CD4-positive, CD25-positive, alpha-beta regulatory T cell (primary cell): Measurements from ENCODE around the gene RFX3. TPM values are rescaled to one million over a fixed set of nuclear protein-coding genes. Genes with fewer than 3 reads are reported as not detected.

ENCODE experiments used
- ATAC-seq, 2 donors: fragments of 150-1000 bp; cut with Tn5 transposase; one replicate each; pipeline ENCODE4 v1.10.0; 2021; ENCODE audit warnings: low read depth in 2 of 2, moderate number of reproducible peaks in 2 of 2, moderate library complexity in 1 of 2
- DNase-seq, 3 donors: peaks; one replicate each; pipeline versions ENCODE4 v3.0.0 to v3.0.0-alpha.2; 2012 to 2022; ENCODE audit warnings: mixed read lengths in 1 of 3
- H3K27ac ChIP-seq: one replicate; pipeline ENCODE4 v1.7.0; 2013; ENCODE audit warnings: mild to moderate bottlenecking, low read length; ENCODE audit not compliant: insufficient read depth, poor library complexity, severe bottlenecking
- H3K27me3 ChIP-seq: one replicate; pipeline ENCODE4 v1.7.0; 2013; ENCODE audit warnings: low read length; ENCODE audit not compliant: control insufficient read depth, insufficient read depth
- H3K36me3 ChIP-seq: one replicate; pipeline ENCODE4 v1.7.0; 2013; ENCODE audit warnings: mild to moderate bottlenecking, low read length, moderate library complexity; ENCODE audit not compliant: control insufficient read depth, insufficient read depth
- H3K4me1 ChIP-seq: 2 replicates; pipeline ENCODE4 v1.7.0; 2013; ENCODE audit warnings: mild to moderate bottlenecking, low read length; ENCODE audit not compliant: insufficient read depth, control insufficient read depth, poor library complexity, severe bottlenecking
- H3K4me3 ChIP-seq: one replicate; pipeline ENCODE4 v1.7.0; 2013; ENCODE audit warnings: low read depth, mild to moderate bottlenecking, low read length, moderate library complexity
- H3K9me3 ChIP-seq, 2 experiments: 1 replicate in 1 of 2; 2 replicates in 1 of 2; pipeline ENCODE4 v1.7.0; 2013; ENCODE audit warnings: low read length in 2 of 2, mild to moderate bottlenecking in 1 of 2, moderate library complexity in 1 of 2; ENCODE audit not compliant: control insufficient read depth in 2 of 2
- H3K27ac Mint-ChIP-seq, 3 donors: one replicate each; pipeline ENCODE4 v1.8.0; 2020 to 2022; ENCODE audit warnings: mild to moderate bottlenecking in 3 of 3, mixed read lengths in 3 of 3, moderate library complexity in 2 of 3
- H3K27me3 Mint-ChIP-seq: one replicate; pipeline ENCODE4 v1.8.0; 2022; ENCODE audit warnings: mild to moderate bottlenecking, mixed read lengths
- H3K36me3 Mint-ChIP-seq: one replicate; pipeline ENCODE4 v1.8.0; 2020; ENCODE audit warnings: mixed read lengths
- H3K4me1 Mint-ChIP-seq, 4 donors: one replicate each; pipeline ENCODE4 v1.8.0; 2020 to 2022; ENCODE audit warnings: mixed read lengths in 4 of 4, mild to moderate bottlenecking in 1 of 4
- H3K4me3 Mint-ChIP-seq, 4 donors: one replicate each; pipeline ENCODE4 v1.8.0; 2020 to 2022; ENCODE audit warnings: mild to moderate bottlenecking in 4 of 4, mixed read lengths in 4 of 4, moderate library complexity in 3 of 4
- H3K9me3 Mint-ChIP-seq, 7 donors: one replicate each; pipeline ENCODE4 v1.8.0; 2020 to 2022; ENCODE audit warnings: mixed read lengths in 7 of 7, mild to moderate bottlenecking in 3 of 7, moderate library complexity in 2 of 7
- polyA plus RNA-seq, 4 donors: library from polyadenylated mRNA; unstranded; fragments of 300-500 nt; fragmentation: Illumina TruSeq; gene quantifications; one replicate each; pipeline ENCODE4 v1.2.3, GENCODE V29; 2021
- total RNA-seq: library from RNA; stranded (reverse); gene quantifications from one replicate; pipeline ENCODE4 v1.2.3, GENCODE V29; 2022

RFX3 gene
- total and polyA plus RNA-seq, 5 donors from 2014 or later = 6.7 to 40.4 (median 7.6) TPM

DNA sequence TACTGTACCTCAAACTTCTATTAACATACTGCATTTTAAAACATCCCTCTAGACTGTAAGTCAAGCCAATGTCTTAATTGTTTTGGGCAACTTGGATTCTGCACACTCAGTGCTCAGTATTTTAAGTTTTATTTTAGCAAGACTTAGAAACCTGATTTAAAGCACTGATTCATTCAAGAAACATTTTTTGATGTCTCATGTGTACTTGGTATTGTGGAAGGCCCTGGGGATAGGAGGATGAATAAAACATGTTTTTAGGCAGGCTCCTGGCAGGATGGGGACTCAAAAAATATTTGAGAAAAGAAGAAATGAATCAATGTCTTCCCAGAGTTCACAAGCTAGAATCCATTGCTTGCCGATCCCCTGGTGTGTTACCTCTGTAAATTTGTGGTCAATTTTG, 347.9 kb downstream of the RFX3 start:
- Histone ChIP-seq H3K27ac (no peak overlapping the region), H3K4me3 (no peak overlapping the region), H3K27me3 (peaks cover 5% of the 10 kb centered on the region), H3K9me3 (no peaks in the 10 kb centered on the region), H3K36me3 (no peaks in the 10 kb centered on the region), H3K4me1 (peaks cover 4% of the 10 kb centered on the region)
- H3K27ac Mint-ChIP-seq = no peak overlapping the region
- DNase-seq (no peak), ATAC-seq (no peak)
- peaks cover 0 to 3% (median 0%) of the 10 kb centered on the region in 7 donors for H3K9me3 Mint-ChIP-seq
- H3K4me3 Mint-ChIP-seq = no peak overlapping the region
- peaks cover 0 to 3% (median 0%) of the 10 kb centered on the region in 4 donors for H3K4me1 Mint-ChIP-seq
- H3K27me3 Mint-ChIP-seq = peaks cover 30% of the 10 kb centered on the region
- no peaks in the 10 kb centered on the region for H3K36me3 Mint-ChIP-seq

DNA sequence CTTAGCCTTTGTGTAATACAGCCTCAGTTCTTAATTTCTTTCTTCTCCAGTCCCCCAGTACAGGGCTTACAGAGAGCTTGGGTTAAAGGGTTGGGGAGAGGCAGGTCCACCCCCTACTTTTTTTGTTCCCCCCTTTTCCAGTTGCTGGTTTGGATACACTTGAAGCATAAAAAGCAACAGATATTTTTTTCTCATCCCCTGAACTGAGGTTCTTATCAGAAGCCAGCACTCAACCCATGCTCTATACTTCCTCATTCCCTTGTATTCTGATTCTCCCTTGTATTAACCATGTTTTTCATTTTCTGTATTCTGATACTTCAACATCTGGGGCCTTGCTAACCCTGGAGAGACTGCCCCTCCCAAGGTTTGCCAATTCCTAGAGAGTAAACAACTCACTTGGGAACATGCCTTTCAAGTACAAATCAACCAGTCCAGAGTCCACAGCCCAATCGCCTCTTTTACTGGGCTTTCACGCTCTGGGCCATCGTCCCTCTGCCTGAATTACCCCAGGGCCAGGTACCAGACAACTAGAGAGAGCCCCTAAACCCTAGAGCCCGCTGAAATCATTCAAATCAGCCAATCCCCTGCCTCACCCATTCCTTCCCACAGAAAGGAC, 348.5 kb downstream of the RFX3 start:
- Histone ChIP-seq H3K36me3 (no peaks in the 10 kb centered on the region), H3K4me3 (no peak overlapping the region), H3K27ac (no peak overlapping the region), H3K9me3 (no peaks in the 10 kb centered on the region), H3K27me3 (peaks cover under 1% of the 10 kb centered on the region), H3K4me1 (peaks cover 4% of the 10 kb centered on the region)
- DNase-seq (no peak), ATAC-seq (no peak)
- Mint-ChIP-seq H3K27ac (no peak overlapping the region), H3K36me3 (no peaks in the 10 kb centered on the region), H3K27me3 (peaks cover 24% of the 10 kb centered on the region), H3K4me3 (no peak overlapping the region), H3K4me1 (no peaks in the 10 kb centered on the region), H3K9me3 (peaks cover 0 to 3% (median 0%) of the 10 kb centered on the region in 7 donors)

DNA sequence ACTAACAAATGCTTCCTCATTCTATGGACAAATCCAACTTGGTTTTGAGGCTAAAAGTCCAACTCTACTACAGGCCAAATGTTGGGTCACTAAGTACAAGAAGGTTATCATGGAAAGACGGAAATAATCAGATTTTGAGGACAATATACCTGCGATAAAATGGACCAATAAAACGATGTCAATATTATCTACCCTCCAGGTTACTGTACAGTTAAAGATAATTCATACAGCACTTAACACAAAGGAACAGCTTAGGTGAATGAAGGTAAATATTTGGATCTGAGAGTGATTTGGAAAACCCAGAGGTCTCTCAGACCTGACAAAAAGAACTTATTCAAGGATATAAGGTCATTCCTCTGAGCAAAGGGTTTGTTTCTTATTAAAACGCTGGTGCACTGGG, 352.4 kb downstream of the RFX3 start:
- Mint-ChIP-seq H3K4me1 (no peaks in the 10 kb centered on the region), H3K36me3 (no peaks in the 10 kb centered on the region), H3K27me3 (peaks cover 27% of the 10 kb centered on the region), H3K4me3 (no peak overlapping the region), H3K27ac (no peak overlapping the region), H3K9me3 (peaks cover 0 to 3% (median 0%) of the 10 kb centered on the region in 7 donors)
- no peak overlapping the region for H3K27ac ChIP-seq
- no peaks in the 10 kb centered on the region for H3K36me3 ChIP-seq
- H3K27me3 ChIP-seq = peaks cover 4% of the 10 kb centered on the region
- no peak for ATAC-seq
- H3K4me3 ChIP-seq = no peak overlapping the region
- no peak for DNase-seq
- H3K9me3 ChIP-seq = no peaks in the 10 kb centered on the region
- H3K4me1 ChIP-seq = no peaks in the 10 kb centered on the region

DNA sequence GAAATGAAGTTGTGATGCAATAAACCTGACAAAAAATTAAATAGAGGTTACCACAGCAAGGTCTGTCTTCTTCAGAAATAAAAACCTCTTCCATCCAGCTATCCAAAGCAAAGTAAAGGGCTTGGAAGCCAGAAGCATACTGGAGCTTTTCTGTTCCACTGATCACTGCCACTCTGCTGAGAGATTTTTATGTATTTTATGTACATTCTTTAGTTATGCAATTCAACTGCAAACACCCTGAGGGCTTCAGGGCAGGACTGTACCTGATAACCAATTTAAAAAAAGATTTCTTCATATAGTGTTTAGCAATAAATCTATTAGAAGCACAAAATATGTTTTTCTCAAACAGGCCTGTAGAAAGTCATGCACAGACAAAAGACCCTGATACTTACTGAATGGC, 355.0 kb downstream of the RFX3 start:
- Histone ChIP-seq H3K36me3 (no peaks in the 10 kb centered on the region), H3K9me3 (no peaks in the 10 kb centered on the region), H3K27me3 (peaks cover 4% of the 10 kb centered on the region), H3K4me1 (no peaks in the 10 kb centered on the region), H3K4me3 (no peak overlapping the region), H3K27ac (no peak overlapping the region)
- no peak for DNase-seq
- no peaks in the 10 kb centered on the region for H3K36me3 Mint-ChIP-seq
- peaks cover 30% of the 10 kb centered on the region for H3K27me3 Mint-ChIP-seq
- peaks cover 0 to 3% (median 0%) of the 10 kb centered on the region in 7 donors for H3K9me3 Mint-ChIP-seq
- no peak for ATAC-seq
- H3K4me1 Mint-ChIP-seq = no peaks in the 10 kb centered on the region
- H3K4me3 Mint-ChIP-seq = no peak overlapping the region
- H3K27ac Mint-ChIP-seq = no peak overlapping the region
